PC-3 (cell line): Measurements from ENCODE around the gene KRTAP1-5. TPM values are rescaled to one million over a fixed set of nuclear protein-coding genes. Genes with fewer than 3 reads are reported as not detected.

ENCODE experiments used
- ATAC-seq: fragments of 200-7000 bp; cut with Tn5 transposase; 2 replicates; pipeline ENCODE4 v1.9.1; 2020; ENCODE audit warnings: mild to moderate bottlenecking, moderate library complexity
- Bru-seq: library from RNA; stranded (reverse); fragments of 400-500 nt; gene quantifications from one replicate; lab custom pipeline; 2021; lab: Mats Ljungman, UMichigan
- BruChase-seq, 2 experiments: library from RNA; stranded (reverse); fragments of 400-500 nt; gene quantifications; one replicate each; lab custom pipeline; 2021; lab: Mats Ljungman, UMichigan
- BruUV-seq: library from RNA; stranded (reverse); fragments of 400-500 nt; replicated peaks from 2 replicates; lab custom pipeline; 2021; lab: Mats Ljungman, UMichigan
- CTCF ChIA-PET: fragments of 300-600 bp; sonication (Branson Sonifier 250); formaldehyde crosslinking; loops from one replicate; lab custom pipeline; 2022; ENCODE audit warnings: antibody characterized with exemption; lab: Charles Lee
- POLR2A ChIA-PET: fragments of 300-600 bp; sonication (Branson Sonifier 250); formaldehyde crosslinking; loops from one replicate; lab custom pipeline; 2022; ENCODE audit warnings: antibody characterized with exemption; ENCODE audit not compliant: unreplicated experiment; lab: Charles Lee
- DNase-seq: peaks from one replicate; pipeline ENCODE4 v3.0.0-alpha.2; 2015
- H2AFZ ChIP-seq: fragments of 300-600 bp; sonication (generic); 2 replicates; pipeline ENCODE4 v1.6.0; 2016; ENCODE audit warnings: antibody characterized with exemption, low read length
- H3F3A ChIP-seq: fragments of 300-600 bp; sonication (generic); one replicate; pipeline ENCODE4 v1.6.0; 2017; ENCODE audit warnings: antibody characterized with exemption, low read length, control low read depth, mild to moderate bottlenecking; ENCODE audit not compliant: unreplicated experiment
- H3K27ac ChIP-seq: fragments of 300-600 bp; sonication (generic); 2 replicates; pipeline ENCODE4 v1.5.1; 2016; ENCODE audit warnings: mild to moderate bottlenecking, low read length
- H3K27me3 ChIP-seq: fragments of 300-600 bp; sonication (generic); 2 replicates; pipeline ENCODE4 v1.6.1; 2016; ENCODE audit warnings: low read length, mixed read lengths
- H3K36me3 ChIP-seq: fragments of 300-600 bp; sonication (generic); 2 replicates; pipeline ENCODE4 v1.6.1; 2016; ENCODE audit warnings: low read depth, mixed run types, low read length, mixed read lengths
- H3K4me1 ChIP-seq: fragments of 300-600 bp; sonication (generic); 2 replicates; pipeline ENCODE4 v1.5.1; 2016; ENCODE audit warnings: low read length; ENCODE audit not compliant: insufficient read depth
- H3K4me2 ChIP-seq: fragments of 300-600 bp; sonication (generic); 2 replicates; pipeline ENCODE4 v1.6.0; 2016; ENCODE audit warnings: low read length
- H3K4me3 ChIP-seq: fragments of 300-600 bp; sonication (generic); 2 replicates; pipeline ENCODE4 v1.5.1; 2016; ENCODE audit warnings: mild to moderate bottlenecking, low read length, mixed read lengths
- H3K79me2 ChIP-seq: fragments of 300-600 bp; sonication (generic); 2 replicates; pipeline ENCODE4 v1.6.1; 2017; ENCODE audit warnings: low read length, mixed read lengths
- H3K9ac ChIP-seq: fragments of 300-600 bp; sonication (generic); 2 replicates; pipeline ENCODE4 v1.6.0; 2016; ENCODE audit warnings: mild to moderate bottlenecking, low read length
- H3K9me2 ChIP-seq: fragments of 300-600 bp; sonication (generic); replicated peaks from 2 replicates; pipeline ENCODE4 v1.6.1; 2016; ENCODE audit warnings: mixed run types, low read length, mixed read lengths
- H3K9me3 ChIP-seq: fragments of 300-600 bp; sonication (generic); 2 replicates; pipeline ENCODE4 v1.6.1; 2016; ENCODE audit warnings: low read length, mixed read lengths
- H4K20me1 ChIP-seq: fragments of 300-600 bp; sonication (generic); 2 replicates; pipeline ENCODE4 v1.6.1; 2016; ENCODE audit warnings: low read length, mixed read lengths
- CTCF ChIP-seq: fragments of 300-600 bp; sonication (generic); conservative IDR thresholded peaks from 2 replicates; pipeline ENCODE4 v1.5.1; 2017; ENCODE audit warnings: antibody characterized with exemption, low read depth, mild to moderate bottlenecking, low read length
- EZH2 ChIP-seq: fragments of 300-600 bp; sonication (generic); IDR thresholded peaks from one replicate; pipeline ENCODE4 v1.6.1; 2017; ENCODE audit warnings: antibody characterized with exemption, mild to moderate bottlenecking, low read length; ENCODE audit not compliant: unreplicated experiment
- EZH2phosphoT487 ChIP-seq: fragments of 300-600 bp; sonication (generic); IDR thresholded peaks from 2 replicates; pipeline ENCODE4 v1.6.1; 2018; ENCODE audit warnings: mild to moderate bottlenecking, antibody characterized with exemption, low read length, borderline replicate concordance
- intact Hi-C: fragments of 100-400 bp; cut with micrococcal nuclease; formaldehyde crosslinking; loops from 2 replicates; pipeline ENCODE4 v1.9.0; 2023
- long read RNA-seq: library from polyadenylated mRNA; unstranded; transcript quantifications from one replicate; pipeline ENCODE4 v2.0.0, GENCODE V29; 2021; ENCODE audit not compliant: unreplicated experiment
- total RNA-seq: library from RNA; depleted of rRNA; stranded (reverse); fragments of >200 nt; gene quantifications from 2 replicates; pipeline ENCODE4 v1.2.3, GENCODE V29; 2014; rRNA removed

Gene KRTAP1-5, protein sequence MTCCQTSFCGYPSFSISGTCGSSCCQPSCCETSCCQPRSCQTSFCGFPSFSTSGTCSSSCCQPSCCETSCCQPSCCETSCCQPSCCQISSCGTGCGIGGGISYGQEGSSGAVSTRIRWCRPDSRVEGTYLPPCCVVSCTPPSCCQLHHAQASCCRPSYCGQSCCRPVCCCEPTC
- 0.51 TPM in 1 of 2 replicates, not detected in the other for total RNA-seq
- Bru-seq, nascent RNA, result percentile 31 among the genes with signal in this experiment
- BruChase-seq, experiment 1, labeled RNA remaining after a 6-hour chase, result percentile 28 among the genes with signal in this experiment
- BruChase-seq, experiment 2, labeled RNA remaining after a 2-hour chase, result percentile 20 among the genes with signal in this experiment
- long read RNA-seq, result 0 reads

DNA sequence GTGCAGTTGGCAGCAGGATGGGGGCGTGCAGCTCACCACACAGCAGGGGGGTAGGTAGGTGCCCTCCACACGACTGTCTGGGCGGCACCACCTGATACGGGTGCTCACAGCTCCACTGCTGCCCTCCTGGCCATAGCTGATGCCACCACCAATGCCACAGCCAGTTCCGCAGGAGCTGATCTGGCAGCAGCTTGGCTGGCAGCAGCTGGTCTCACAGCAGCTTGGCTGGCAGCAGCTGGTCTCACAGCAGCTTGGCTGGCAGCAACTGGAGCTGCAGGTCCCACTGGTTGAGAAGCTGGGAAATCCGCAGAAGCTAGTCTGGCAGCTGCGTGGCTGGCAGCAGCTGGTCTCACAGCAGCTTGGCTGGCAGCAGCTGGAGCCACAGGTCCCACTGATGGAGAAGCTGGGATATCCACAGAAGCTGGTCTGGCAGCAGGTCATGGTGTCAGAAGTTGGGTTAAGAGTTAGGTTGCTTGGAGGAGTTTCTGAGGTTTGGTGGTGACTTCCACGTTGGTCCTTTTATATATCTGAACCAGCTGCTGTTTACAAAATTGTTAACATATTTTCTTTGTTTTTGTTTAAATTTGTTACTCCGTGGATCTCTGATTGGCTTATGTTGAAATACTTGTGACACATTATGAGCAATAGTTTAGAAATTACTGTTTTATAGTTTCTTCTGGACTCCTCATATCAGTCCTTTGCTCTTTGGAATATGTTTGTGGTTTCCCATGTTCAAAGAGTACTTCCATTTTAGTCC is at the start of gene KRTAP1-5:
TSS of gene KRTAP1-5 (minus strand) at position 494 of the 757 bp plus-strand sequence. CDS start at position 441, 53 bp downstream.
- Histone ChIP-seq H3K79me2 (no peaks in the 10 kb centered on the region), H3K4me3 (no peak within 1 kb of the TSS), H2AFZ (peak within 1 kb of the TSS; percentile 55), H3K27ac (peak within 1 kb of the TSS; percentile 39), H3K27me3 (no peaks in the 10 kb centered on the region), H3K9ac (no peak within 1 kb of the TSS), H3F3A (no peaks in the 10 kb centered on the region), H3K4me1 (peaks cover 17% of the 10 kb centered on the region), H3K9me3 (no peaks in the 10 kb centered on the region), H3K36me3 (no peaks in the 10 kb centered on the region), H4K20me1 (no peaks in the 10 kb centered on the region), H3K9me2 (no peaks in the 10 kb centered on the region), H3K4me2 (peak within 1 kb of the TSS; percentile 49; the same call in 1 of the 2 replicates)
- no TSS peak for BruUV-seq
- TF ChIP-seq EZH2 (no peak), CTCF (no peak), EZH2phosphoT487 (no peak)
- POLR2A ChIA-PET, result no interaction called here
- ATAC-seq, result peak; percentile 43; the same call in 1 of the 2 replicates
- DNase-seq, result peak; percentile 58
- CTCF ChIA-PET, result no interaction called here
- intact Hi-C loops, result no loop called here

DNA sequence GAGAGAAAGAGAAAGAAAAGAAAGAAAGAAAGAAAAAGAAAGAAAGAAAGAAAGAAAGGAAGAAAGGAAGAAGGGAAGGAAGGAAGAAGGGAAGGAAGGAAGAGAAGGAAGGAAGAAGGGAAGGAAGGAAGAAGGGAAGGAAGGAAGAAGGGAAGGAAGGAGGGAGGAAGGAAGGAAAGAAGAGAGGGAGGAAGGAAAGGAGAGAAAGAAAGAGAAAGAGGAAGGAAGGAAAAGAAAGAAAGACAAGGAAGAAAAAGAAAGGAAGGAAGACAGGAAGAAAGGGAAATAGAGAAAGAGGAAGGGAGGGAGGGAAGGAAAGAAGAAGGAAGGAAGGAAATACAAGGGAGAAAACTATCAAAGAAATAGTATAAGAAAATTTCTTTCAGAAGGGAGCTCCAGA is 49.8 kb upstream of the KRTAP1-5 start:
- H3K79me2 ChIP-seq, result no peaks in the 10 kb centered on the region
- ATAC-seq, result no peak
- H2AFZ ChIP-seq, result no peak overlapping the region
- no peaks in the 10 kb centered on the region for H3K9me2 ChIP-seq
- no peak overlapping the region for H3K4me2 ChIP-seq
- no peak for TF ChIP-seq EZH2phosphoT487
- no peak for TF ChIP-seq EZH2
- no peak for TF ChIP-seq CTCF
- no peaks in the 10 kb centered on the region for H4K20me1 ChIP-seq
- POLR2A ChIA-PET, result no interaction called here
- CTCF ChIA-PET, result interaction anchor here (0.6 kb wide), 1 partner anchor 601 kb away, joined by 3 read pairs; no protein-coding TSS in a partner anchor
- no peaks in the 10 kb centered on the region for H3K27me3 ChIP-seq
- no peaks in the 10 kb centered on the region for H3K36me3 ChIP-seq
- H3K4me3 ChIP-seq, result no peak overlapping the region
- intact Hi-C loops, result no loop called here
- no TSS peak for BruUV-seq
- H3F3A ChIP-seq, result no peaks in the 10 kb centered on the region
- H3K9ac ChIP-seq, result no peak overlapping the region
- H3K9me3 ChIP-seq, result no peaks in the 10 kb centered on the region
- H3K27ac ChIP-seq, result no peak overlapping the region
- H3K4me1 ChIP-seq, result no peaks in the 10 kb centered on the region
- DNase-seq, result no peak
